Kidney epithelial cell (primary cell): ENCODE measurements around the gene PARN. TPM values are rescaled to one million over a fixed set of nuclear protein-coding genes. Genes with fewer than 3 reads are reported as not detected.
"Not testable (repeated sequence)": the region's sequence is repeated elsewhere in the genome, so short reads cannot be mapped to it uniquely, and the experiment has no call there.

Source experiments
- DNase-seq: peaks from one replicate; pipeline ENCODE4 v3.0.0-alpha.2; 2010; ENCODE audit warnings: low read depth
- H3K27me3 ChIP-seq: 2 replicates; pipeline ENCODE4 v1.6.0; 2011; ENCODE audit warnings: low read length; ENCODE audit not compliant: control insufficient read depth, insufficient read depth
- H3K36me3 ChIP-seq: 2 replicates; pipeline ENCODE4 v1.5.1; 2011; ENCODE audit warnings: low read length; ENCODE audit not compliant: control insufficient read depth, insufficient read depth
- H3K4me3 ChIP-seq: 2 replicates; pipeline ENCODE4 v1.5.1; 2011; ENCODE audit warnings: low read depth, mild to moderate bottlenecking, control low read depth, low read length
- total RNA-seq: library from RNA; depleted of rRNA; stranded (reverse); fragments of >200 nt; gene quantifications from 2 replicates; pipeline ENCODE4 v1.2.3, GENCODE V29; 2015
- TF ChIP-seq, protein P1 (sequence below): IDR thresholded peaks from 2 replicates; pipeline ENCODE4 v1.5.1; 2011; ENCODE audit warnings: mild to moderate bottlenecking, moderate library complexity, low read length, control low read depth, inconsistent platforms; ENCODE audit not compliant: insufficient read depth, poor library complexity, severe bottlenecking

PARN gene
- total RNA-seq, 1 donor from 2014 or later: 28.0 TPM

DNA sequence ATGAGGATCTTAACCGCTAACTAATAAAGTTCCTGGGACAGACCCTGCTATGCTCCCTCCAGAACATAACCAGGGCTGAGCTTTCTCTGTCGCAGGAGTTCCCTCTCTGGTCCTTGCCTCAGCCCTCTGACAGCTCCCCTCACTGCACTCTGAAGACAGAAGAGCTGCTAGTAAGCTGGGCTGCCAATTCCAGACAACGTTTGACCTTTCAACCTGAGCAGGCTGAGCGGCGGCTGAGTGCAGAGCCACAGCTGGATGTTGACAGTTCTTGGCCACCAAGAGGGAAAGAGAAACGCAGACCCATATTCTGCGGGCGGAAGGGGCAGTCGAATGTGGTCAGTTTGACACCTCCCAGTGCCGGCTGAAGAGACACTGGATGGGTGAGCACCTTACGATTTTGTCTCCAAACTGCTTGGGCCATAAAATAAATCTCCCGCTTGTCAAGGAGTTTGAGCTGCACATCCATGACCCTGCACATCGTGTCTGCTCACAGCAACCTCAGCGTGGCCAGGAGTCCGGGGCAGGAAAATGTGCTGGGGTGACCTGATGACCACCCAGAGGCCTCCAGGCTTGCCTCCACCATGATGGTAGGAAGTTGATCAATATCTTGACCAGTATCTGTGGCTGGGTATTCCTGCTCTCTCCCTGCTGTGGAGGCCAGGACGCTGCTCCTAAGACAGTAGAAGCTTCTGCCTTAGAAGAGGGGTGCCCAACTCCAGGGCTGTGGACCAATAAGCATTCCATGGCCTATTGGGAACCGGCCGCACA lies 209.2 kb downstream of the PARN start:
- Histone ChIP-seq H3K4me3 (no peak overlapping the region), H3K36me3 (no peaks in the 10 kb centered on the region), H3K27me3 (no peaks in the 10 kb centered on the region)
- TF ChIP-seq, protein P1, sequence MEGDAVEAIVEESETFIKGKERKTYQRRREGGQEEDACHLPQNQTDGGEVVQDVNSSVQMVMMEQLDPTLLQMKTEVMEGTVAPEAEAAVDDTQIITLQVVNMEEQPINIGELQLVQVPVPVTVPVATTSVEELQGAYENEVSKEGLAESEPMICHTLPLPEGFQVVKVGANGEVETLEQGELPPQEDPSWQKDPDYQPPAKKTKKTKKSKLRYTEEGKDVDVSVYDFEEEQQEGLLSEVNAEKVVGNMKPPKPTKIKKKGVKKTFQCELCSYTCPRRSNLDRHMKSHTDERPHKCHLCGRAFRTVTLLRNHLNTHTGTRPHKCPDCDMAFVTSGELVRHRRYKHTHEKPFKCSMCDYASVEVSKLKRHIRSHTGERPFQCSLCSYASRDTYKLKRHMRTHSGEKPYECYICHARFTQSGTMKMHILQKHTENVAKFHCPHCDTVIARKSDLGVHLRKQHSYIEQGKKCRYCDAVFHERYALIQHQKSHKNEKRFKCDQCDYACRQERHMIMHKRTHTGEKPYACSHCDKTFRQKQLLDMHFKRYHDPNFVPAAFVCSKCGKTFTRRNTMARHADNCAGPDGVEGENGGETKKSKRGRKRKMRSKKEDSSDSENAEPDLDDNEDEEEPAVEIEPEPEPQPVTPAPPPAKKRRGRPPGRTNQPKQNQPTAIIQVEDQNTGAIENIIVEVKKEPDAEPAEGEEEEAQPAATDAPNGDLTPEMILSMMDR: no peak
- DNase-seq: no peak

DNA sequence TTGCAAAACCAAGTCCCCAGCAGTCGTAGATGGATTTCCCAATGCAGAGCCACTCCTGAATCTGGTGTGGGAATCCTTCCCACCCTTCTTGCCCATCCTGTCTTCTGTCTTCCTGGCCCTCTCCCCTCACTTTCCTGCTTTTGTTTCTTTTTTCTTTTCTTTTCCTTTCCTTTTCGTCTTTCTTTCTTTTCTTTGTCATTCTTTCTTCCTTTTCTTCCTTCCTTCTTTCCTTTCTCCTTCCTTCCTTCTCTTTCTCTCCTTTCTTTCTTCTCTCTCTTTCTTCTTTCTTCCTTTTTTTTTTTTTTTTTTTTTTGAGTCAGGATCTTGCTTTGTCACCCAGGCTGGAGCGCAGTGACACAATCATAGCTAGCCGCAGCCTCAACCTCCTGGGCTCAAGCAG lies 209.8 kb downstream of the PARN start:
- H3K36me3 ChIP-seq, DNase-seq, H3K4me3 ChIP-seq, H3K27me3 ChIP-seq: not testable (repeated sequence)

- TF ChIP-seq, protein P1: no peak
- Histone ChIP-seq H3K4me3 (no peak overlapping the region), H3K36me3 (no peaks in the 10 kb centered on the region), H3K27me3 (no peaks in the 10 kb centered on the region)
- DNase-seq: no peak
These were observed 210.2 kb downstream of the PARN start for GRCh38 chr16:14419817-14420216.

DNA sequence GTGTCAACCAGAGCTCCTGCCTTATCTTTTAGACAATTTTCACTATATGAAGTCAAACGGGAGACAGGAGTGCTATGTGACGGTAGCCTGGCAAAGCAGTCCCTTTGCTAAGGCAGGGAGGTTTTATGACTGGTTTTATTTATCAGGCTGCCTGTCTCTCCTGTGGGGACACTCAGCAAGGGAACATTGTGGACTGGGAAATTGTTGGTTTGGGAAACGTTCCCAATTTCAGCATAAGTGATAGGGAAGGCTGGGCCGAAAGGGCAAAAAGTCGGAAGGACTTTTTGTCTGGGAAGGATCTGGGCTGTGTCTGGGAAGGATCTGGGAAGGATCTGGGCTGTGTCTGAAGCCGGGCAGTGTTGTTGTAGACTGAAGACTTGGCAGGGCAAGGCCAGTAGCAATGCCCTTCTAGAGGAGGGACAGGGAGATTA lies 211.2 kb downstream of the PARN start:
- no peak overlapping the region for H3K4me3 ChIP-seq
- no peaks in the 10 kb centered on the region for H3K27me3 ChIP-seq
- TF ChIP-seq, protein P1: no peak
- no peak for DNase-seq
- no peaks in the 10 kb centered on the region for H3K36me3 ChIP-seq

GRCh38 chr16:14416184-14416583 lies 213.9 kb downstream of the PARN start:
- Histone ChIP-seq H3K36me3 (no peaks in the 10 kb centered on the region), H3K27me3 (no peaks in the 10 kb centered on the region), H3K4me3 (no peak overlapping the region)
- TF ChIP-seq, protein P1: no peak
- no peak for DNase-seq

- Histone ChIP-seq H3K27me3 (no peaks in the 10 kb centered on the region), H3K4me3 (no peak overlapping the region), H3K36me3 (no peaks in the 10 kb centered on the region)
- TF ChIP-seq, protein P1: no peak
- no peak for DNase-seq
These were observed 214.8 kb downstream of the PARN start for GRCh38 chr16:14415291-14415690.
